TTC549 (cell line): ENCODE data around the gene SYNGR3.
"Not testable (repeated sequence)": the region's sequence is repeated elsewhere in the genome, so short reads cannot be mapped to it uniquely, and the experiment has no call there.

Experiments used
- FAIRE-seq: peaks from 2 replicates; lab custom pipeline; 2012; peaks lifted over from hg19 to GRCh38; lab: Jason Lieb, UNC

SYNGR3 gene

DNA sequence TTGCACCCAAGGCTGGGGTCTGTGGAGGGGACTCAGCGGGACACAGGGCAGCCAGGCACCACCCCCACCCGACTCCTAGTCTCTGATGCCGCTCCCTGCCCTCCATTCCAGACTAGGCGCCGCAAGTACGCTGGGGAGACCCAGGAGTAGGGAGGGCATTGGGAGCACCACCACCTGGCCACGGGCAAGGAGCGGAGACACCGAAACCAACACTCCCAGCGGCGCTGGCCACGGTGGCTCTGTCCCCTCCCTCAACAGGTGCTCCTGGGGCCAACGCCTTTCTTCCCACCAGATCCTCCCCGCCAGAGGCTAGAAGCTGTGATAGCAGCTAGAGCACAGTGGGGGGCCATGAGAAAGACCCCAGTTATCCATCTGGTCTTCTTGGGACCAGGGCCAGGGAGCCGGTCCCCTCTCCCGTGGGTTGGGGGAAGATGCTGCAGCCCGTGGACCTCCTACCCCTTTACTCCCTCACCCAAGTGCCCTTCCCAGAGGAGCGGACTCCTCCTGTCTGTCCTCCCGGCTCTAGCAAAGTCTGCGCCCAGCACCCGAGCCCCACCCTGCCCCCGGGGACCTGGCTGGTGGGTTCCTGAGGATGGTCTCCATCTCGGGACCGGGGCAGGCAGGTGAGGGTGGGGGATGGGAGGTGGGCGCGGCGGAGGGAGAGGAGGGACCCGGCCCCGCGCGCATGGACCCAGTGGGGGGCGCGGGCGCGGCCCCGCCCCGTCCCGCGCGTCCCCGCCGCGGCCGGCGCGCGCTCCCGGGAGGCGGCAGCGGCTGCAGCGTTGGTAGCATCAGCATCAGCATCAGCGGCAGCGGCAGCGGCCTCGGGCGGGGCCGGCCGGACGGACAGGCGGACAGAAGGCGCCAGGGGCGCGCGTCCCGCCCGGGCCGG lies at the start of gene SYNGR3:
Gene SYNGR3, plus strand, starts transcription at position 762 of the 892 bp plus-strand sequence. CDS start 133 bp downstream, outside the sequence.
- FAIRE-seq = no peak

DNA sequence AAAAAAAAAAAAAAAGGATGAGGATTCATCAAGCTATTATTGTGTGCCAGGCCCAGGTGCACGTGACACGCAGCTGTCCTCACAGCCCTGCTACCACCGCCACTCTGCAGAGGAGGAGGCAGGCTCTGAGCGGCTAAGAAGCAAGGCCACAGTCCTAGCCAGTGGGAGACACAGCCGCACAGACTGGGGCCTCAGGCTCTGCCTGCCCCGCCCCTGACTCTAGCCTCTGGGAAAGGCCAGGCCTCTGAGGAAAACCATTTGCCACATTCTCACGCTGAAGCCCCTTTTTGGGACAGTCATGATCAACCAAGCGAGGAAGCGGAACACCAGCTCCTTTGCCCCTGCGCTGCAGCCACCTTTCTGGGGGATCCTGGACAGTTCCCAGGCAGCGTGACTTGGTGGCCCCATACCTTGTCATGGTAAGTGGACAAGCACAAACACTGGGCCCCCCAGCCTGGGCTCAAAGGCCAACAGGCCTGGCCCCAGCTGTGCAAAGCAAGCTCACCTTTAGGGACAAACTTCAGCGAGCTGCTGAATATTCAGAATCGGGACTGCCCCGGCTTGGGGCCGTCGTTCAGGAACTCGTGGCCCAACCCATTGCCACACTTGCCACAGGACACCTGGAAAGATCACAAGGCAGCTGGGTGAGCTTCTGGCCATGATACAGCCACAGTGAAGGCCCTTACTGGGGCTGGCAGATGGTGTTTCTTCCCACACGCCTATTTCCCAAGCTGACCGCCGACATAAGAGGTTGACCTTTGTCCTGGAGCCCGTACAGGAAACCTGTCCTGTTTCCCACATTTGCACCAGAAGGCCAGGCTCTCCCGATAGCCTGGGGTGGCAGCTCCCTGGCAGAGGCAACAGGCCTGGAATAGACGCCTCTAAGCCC lies 49.3 kb upstream of the SYNGR3 start:
- FAIRE-seq = no peak

- no peak for FAIRE-seq
Observed at GRCh38 chr16:1941162-1942046, 48.4 kb upstream of the SYNGR3 start.

- FAIRE-seq = no peak
Observed at GRCh38 chr16:1942047-1942809, 47.5 kb upstream of the SYNGR3 start.

DNA sequence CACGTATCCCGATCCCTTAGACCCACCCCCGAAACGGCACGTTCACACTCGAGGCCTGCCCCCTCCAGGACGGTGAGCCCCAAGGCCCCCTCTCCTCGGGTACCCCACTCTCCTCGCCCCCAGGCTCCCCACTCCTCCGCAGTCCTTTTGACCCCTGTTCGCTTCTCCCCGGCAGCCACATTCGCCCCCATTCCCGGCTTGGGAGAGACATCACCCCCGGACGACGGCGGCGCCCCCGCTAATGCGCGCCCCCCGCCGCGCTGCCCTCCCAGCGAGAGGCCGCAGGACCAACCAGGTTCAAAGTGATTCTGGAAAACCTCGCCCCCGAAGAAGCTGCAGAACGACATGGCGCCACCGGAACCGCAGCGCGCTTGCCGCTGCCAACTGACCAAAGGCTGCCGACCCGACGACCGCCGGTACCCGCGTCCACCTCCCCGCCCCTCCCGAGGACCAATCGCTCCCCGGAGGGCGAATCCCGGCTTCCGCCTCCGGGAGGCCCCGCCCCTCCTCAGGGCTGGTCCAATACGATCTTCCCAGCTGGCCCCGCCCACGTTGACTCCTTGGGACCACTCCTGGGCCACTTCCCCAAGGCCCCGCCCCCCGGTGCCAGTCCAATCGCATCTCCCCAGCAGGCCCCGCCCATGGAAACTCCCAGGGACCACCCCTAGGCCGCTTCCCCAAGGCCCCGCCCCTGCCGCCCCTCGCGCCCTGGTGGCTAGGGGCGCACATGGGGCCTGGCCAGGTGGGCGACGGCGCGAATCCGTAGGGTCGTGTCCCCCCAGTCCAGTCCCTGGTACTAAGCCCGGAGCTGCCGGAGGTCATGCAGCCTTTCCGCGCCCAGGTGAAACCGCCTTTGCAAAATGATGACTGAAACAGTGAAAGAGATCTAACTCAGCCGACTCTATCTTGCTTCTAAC lies 46.7 kb upstream of the SYNGR3 start, which contains the start of gene MSRB1:
Gene MSRB1, minus strand, starts transcription at position 390 of the 917 bp plus-strand sequence. Its CDS starts 43 bp downstream, at position 347.
- peak; percentile 88 for FAIRE-seq

DNA sequence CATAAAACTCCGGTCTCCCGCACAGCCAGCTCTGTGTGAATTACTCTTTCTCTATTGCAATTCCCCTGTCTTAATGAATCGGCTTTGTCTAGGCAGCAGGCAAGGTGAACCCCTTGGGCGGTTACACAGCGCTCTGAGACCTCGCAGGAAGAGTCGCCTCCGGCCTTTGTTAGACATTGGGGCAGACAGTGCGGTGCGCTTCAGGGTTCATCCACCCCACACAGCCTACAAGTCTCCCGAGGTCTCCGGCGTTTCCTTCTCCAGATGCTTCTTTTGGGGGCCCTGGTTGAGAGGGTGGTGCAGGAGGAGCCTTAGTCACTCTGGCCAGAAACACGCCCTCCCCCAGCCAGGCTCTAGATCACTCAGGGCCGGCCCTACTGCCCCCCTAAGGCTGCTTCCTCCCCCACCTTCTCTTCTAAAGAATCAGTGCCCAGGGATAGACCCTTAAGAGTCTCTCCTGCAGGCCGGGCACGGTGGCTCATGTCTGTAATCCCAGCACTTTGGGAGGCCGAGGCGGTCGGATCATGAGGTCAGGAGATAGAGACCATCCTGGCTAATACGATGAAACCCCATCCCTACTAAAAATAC lies 45.1 kb upstream of the SYNGR3 start:
- no peak for FAIRE-seq

- FAIRE-seq = no peak
Observed at GRCh38 chr16:1945559-1946391, 44.0 kb upstream of the SYNGR3 start.

DNA sequence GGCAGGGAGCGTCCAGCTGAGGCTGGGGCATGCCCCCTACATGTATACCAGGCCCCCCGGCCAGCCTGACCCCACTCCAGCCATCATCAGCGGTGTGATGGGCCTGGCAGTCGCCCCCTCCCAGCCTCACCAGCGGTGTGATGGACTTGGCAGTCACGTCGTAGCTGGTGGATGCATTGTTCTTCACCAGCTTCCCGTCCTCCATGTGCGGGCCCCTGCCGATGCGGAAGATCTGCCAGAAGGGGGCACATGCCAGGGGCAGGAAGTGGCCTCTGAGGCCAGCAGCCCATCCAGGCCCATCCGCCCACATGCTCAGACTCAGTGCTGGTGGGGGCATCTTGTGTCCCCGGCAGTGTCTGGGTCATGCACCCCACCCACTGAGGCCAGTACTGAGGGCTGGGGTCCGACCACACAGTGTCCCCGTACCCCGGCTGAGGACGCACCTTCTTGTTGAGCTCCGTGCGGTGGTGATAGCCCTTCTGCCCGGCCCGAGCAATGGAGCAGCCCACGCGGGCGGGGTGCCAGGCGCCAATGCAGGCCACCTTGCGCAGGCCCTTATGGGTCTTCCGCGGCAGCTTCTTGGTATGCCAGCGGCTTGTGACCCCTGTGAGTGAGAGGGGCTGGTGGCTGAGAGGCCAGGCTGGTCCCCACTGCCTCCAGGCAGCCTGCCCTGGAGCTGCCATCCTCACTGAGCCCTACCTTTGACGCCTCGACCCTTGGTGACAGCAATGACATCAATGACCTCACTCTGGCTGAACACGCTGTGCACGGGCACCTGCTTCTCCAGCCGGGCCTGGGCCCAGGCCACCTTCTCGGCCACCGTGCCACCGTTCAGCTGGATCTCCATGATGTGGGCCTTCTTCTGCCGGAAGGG lies 43.0 kb upstream of the SYNGR3 start:
- FAIRE-seq = no peak

DNA sequence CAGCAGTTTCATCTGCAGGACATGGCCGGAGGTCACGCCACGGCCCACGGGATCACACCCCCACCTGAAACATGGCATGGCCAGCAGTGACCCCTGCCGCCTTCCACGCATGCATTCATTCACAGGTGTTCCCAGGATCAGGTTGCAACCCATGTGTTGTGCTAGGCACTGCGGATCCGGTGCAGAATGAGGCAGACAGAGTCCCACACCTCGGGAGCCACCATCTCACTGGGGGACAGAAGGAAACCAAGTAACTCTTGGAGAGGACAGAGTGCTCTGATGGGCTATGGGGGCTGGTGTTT lies 42.5 kb upstream of the SYNGR3 start:
- no peak for FAIRE-seq

- FAIRE-seq = no peak
Observed at GRCh38 chr16:1949507-1949906, 40.3 kb upstream of the SYNGR3 start.

- FAIRE-seq = no peak
Observed at GRCh38 chr16:1950047-1950446, 39.7 kb upstream of the SYNGR3 start.

- no peak for FAIRE-seq
Observed at GRCh38 chr16:1950559-1950958, 39.2 kb upstream of the SYNGR3 start.

GRCh38 chr16:1953734-1954133 lies 36.0 kb upstream of the SYNGR3 start:
- FAIRE-seq = no peak

DNA sequence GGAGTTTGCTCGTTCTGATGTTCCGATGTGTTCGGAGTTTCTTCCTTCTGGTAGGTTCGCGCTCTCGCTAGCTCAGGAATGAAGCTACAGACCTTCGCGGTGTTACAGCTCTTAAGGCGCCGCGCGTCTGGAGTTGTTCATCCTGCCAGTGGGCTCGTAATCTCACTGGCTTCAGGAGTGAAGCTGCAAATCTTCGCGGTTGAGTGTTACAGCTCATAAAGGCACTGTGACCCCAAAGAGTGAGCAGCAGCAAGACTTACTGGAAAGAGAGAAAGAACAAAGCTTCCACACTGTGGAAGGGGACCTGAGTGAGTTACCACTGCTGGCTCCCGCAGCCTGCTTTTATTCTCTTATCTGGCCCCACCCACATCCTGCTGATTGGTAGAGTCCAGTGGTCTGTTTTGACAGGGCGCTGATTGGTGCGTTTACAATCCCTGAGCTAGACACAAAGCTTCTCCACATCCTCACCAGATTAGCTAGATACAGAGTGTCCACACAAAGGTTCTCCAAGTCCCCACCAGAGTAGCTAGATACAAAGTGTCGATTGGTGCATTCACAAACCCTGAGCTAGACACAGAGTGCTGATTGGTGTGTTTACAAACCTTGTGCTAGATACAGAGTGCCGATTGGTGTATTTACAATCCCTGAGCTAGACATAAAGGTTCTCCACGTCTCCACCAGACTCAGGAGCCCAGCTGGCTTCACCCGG lies 32.2 kb upstream of the SYNGR3 start:
- FAIRE-seq = not testable (repeated sequence)

GRCh38 chr16:1958143-1958491 lies 31.7 kb upstream of the SYNGR3 start:
- FAIRE-seq = not testable (repeated sequence)

DNA sequence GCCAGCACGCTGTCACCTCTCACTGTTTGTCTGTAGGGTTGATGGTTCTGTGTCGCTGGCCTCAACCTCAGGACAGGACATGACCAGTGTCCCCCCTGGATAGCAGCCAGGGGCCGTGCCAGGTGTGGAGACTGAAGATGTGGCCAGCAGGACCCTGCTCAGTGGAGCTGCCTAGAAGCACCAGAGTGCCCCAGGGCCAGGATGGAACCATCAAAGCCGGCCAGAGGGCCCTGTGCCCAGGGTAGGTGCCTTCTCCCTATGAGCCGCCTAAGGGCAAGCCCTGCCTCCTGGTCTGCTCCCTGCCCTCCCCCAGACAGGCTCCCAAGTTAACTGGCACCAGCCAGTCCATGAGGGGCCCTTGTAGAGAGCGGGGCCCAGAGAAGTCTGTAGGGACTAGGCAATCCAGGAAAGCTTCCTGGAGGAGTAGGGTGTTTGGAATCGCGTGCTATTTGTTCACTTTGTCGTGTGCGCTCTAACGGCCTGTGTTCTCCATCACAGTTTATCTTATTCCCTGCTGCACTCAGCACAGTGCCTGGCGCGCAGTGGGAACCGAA lies 31.0 kb upstream of the SYNGR3 start:
- no peak for FAIRE-seq
